Cardiac atrium fibroblast (primary cell): ENCODE measurements around the gene MYG1. TPM values are rescaled to one million over a fixed set of nuclear protein-coding genes. Genes with fewer than 3 reads are reported as not detected.

Experiments used
- total RNA-seq: library from RNA; depleted of rRNA; stranded (reverse); fragments of >200 nt; gene quantifications from 2 replicates; pipeline ENCODE4 v1.2.3, GENCODE V29; 2015

The MYG1 gene
- 38.6 and 54.3 TPM in 2 replicates for total RNA-seq

GRCh38 chr12:53299454-53300180 lies at the start of gene MYG1:
Gene MYG1, plus strand, starts transcription at chr12:53299695. Its CDS starts 43 bp downstream, at chr12:53299738.

DNA sequence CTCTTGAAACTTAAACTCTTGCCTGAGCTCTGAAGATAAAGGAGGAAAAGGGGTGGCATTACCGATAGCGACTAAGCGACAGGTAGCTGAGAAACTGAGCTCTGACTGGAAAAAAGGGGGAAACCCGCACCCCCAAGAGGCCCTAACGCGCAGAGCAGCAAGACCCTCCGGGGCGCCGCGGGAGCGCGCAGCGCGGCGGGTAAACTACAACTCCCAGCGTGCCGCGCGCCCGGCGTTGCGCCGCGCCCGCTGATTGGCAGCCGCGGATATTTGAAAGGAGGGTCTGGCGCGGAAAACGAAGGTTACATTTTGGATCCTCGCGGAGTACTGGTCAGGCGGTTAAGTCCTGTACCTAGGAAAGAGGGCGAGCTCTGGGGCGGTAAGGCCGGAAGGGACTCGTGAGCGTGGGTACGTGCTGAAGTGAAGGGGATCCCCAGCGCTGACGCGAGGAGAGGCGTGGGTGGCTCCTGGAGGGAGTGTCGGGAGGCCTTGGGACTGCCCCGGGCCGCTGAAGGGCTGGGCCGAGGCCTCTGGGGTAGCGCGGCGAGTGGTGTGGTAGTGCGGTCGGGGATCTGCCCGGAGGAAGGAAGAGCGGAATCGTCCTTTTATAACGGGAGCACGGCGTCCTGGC lies 31.4 kb upstream of the MYG1 start, which contains the start of gene ESPL1:
Gene ESPL1, plus strand, starts transcription at position 301 of the 631 bp plus-strand sequence. CDS start 468 bp downstream, outside the sequence.

DNA sequence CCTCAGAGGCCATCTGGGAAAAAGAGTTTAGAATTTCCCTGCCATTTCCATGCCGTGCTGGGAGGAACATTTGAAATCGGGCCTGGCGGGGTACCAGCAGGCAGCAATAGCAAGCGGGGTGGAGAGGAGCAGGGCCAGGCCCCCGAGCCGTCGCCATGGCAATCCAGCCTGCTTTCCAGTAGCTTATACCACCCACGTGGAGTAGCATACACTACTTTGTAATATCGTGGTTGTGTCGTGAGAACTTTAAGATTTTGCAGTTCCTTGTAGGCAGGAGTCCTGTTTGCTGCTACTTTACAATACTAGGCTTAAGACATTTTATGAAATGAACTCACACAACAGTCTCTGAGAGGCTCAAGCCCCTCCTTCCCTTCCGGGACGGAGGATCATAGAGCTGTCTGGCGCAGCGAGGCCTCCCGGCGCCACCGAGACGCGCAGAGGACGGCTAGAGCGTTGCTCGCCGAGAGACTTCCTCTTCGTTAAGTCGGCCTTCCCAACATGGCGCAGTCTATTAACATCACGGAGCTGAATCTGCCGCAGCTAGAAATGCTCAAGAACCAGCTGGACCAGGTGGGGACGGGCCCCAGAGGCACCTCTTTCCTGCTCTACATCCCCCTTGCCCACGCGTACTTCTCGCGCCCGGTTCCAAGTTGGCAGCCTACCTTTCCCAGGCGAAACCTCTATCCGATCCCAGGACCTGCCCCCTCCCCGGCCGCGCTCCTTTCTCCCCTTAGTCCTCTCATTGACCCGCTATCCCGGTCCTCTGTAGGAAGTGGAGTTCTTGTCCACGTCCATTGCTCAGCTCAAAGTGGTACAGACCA lies 4.2 kb upstream of the MYG1 start, which contains the start of gene PFDN5:
Gene PFDN5, plus strand, starts transcription at position 473 of the 821 bp plus-strand sequence. Its CDS starts 26 bp downstream, at position 499.

DNA sequence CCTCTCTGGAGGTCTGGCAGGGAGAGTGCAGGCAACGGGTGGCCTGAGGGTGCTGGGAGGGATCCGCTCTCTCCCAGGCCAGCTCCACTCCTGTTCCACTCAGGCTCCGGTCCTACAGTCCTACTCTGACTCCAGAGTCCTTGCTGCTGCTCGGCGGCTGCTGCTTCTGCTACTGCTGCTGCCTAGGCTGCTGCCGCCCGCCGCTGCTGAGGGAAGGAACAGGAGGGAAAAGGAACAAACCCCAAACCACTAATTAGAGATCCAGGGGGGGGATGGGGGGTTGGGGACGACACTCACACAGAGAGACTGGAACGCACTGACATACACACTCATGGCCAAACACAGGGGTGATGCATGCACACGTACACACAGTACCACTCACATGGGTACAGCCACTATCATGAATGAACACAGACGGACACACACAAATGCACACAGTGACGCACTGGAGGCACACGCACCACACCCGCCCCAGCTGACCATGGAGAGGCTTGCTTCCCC lies 36.7 kb downstream of the MYG1 start, which contains the start of gene SP7:
Gene SP7, minus strand, starts transcription at position 174 of the 501 bp plus-strand sequence. CDS start 708 bp downstream, outside the sequence.

Other genes starting within 250 kb of the MYG1 start
- gene TNS2, start 249.6 kb upstream of the MYG1 start, total RNA-seq, result 99.6 and 100 TPM in 2 replicates
- gene SPRYD3, start 220.3 kb upstream of the MYG1 start, total RNA-seq, result 24.3 and 27.1 TPM in 2 replicates
- gene IGFBP6, start 202.0 kb upstream of the MYG1 start, total RNA-seq, result 275 and 379 TPM in 2 replicates
- not detected in 2 replicates for gene SOAT2, start 196.2 kb upstream of the MYG1 start, total RNA-seq
- 5.0 and 6.5 TPM in 2 replicates for gene ZNF740, start 119.0 kb upstream of the MYG1 start, total RNA-seq
- gene CSAD, start 118.8 kb upstream of the MYG1 start, total RNA-seq, result 7.4 and 11.8 TPM in 2 replicates
- 0.18 TPM in 1 of 2 replicates, not detected in the other for gene ITGB7, start 92.4 kb upstream of the MYG1 start, total RNA-seq
- gene RARG, start 67.5 kb upstream of the MYG1 start, total RNA-seq, result 15.6 and 17.7 TPM in 2 replicates
- 3.2 and 4.7 TPM in 2 replicates for gene ESPL1, start 31.4 kb upstream of the MYG1 start, total RNA-seq
- gene PFDN5, start 4.2 kb upstream of the MYG1 start, total RNA-seq, result 376 and 591 TPM in 2 replicates
- gene AAAS, start 21.9 kb downstream of the MYG1 start, total RNA-seq, result 46.2 and 50.2 TPM in 2 replicates
- not detected in 2 replicates for gene SP7, start 36.7 kb downstream of the MYG1 start, total RNA-seq
- gene SP1, start 80.5 kb downstream of the MYG1 start, total RNA-seq, result 25.8 and 28.3 TPM in 2 replicates
- not detected in 2 replicates for gene AMHR2, start 124.2 kb downstream of the MYG1 start, total RNA-seq
- 70.8 and 92.7 TPM in 2 replicates for gene PRR13, start 142.0 kb downstream of the MYG1 start, total RNA-seq
- 158 and 225 TPM in 2 replicates for gene PCBP2, start 152.4 kb downstream of the MYG1 start, total RNA-seq
- 25.4 and 26.9 TPM in 2 replicates for gene MAP3K12, start 199.8 kb downstream of the MYG1 start, total RNA-seq
- 30.1 and 43.5 TPM in 2 replicates for gene TARBP2, start 201.6 kb downstream of the MYG1 start, total RNA-seq
- gene NPFF, start 207.8 kb downstream of the MYG1 start, total RNA-seq, result not detected in 2 replicates